Measurements from ENCODE around the gene SMC6.

DNA sequence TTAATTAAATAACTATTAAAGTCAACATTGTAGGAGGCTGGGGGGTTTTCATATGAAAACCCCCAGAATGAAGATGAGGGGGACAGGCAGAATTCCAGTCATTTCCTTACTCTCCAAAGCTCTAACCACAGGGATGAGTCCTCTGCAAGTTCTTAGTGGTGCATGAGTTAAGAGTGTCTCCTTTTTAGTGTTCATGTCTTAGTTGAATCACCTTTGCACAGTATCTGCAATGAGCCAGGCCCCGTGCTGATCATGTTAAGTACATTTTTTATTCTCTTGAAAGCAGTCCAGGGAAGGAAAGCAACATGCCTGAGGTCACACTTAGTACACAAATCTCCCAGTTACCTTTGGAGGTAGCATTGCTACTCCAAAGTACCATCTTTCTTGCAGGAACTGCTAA is 36.9 kb upstream of the SMC6 start:
- TF ChIP-seq CTCF (IDR thresholded peaks at IDR 0.05) (no peak), POLR2A (IDR thresholded peaks at IDR 0.05) (no peak)

All from breast epithelium (tissue), 3 donors.